ENCODE measurements around the gene SLC25A19. TPM values are rescaled to one million over a fixed set of nuclear protein-coding genes. Genes with fewer than 3 reads are reported as not detected.

Gene SLC25A19
- 11.7 and 13.2 TPM in 2 replicates for polyA plus RNA-seq (2012; rRNA removed)
- polyA plus RNA-seq (2012; cell fraction: cytosol; rRNA removed) = 7.0 and 10.2 TPM in 2 replicates
- 14.6 and 19.1 TPM in 2 replicates for polyA plus RNA-seq (2012; cell fraction: nucleus; rRNA removed)

DNA sequence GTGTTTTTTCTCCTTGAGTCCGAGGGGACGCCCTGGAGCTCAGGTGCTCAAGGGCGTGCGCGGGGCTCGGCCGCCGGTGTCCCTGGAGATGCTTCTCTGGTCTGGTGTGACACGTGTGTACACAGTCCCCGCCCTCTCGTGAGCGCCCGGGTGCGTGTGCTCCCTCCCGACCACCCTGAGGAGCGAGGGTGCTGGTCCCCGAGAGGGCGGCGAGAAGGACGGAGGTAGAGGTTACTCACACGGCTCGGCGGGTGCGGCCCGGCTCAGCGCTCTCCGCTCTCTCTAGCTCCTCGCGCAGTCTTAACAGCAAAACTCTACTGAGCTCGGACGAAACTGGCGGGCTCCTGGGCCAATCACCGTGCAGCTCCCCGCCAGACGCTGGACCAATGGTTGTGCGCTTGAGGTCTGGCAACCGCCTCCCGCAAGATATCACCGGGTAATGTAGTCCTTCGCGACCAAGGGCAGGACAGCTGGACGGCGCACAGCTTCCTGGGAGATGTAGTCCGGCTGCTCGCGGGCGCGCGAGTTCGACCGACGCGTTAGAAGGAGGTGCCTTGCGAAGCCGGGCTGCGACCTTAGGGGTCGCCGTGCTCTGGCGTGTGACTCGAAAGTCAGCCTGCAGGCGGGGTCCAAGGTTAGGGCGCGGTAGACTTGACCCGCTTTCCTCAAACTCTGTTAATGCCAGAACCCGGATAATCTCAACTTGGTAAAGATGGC, at the start of gene SLC25A19:
SLC25A19 (minus strand) TSS at position 319 of the 717 bp plus-strand sequence. CDS start 2,669 bp downstream, outside the sequence.
- under 1% methylated on average over 32 of the region's 65 CpGs for WGBS (ENCODE audit: low lambda C conversion rate)
- POLR2A ChIA-PET = interaction anchor here (0.6 to 2.8 kb wide), 10 partner anchors 16 to 302 kb away, joined by 3 to 36 read pairs (median 4); partner anchors contain the start of genes CDR2L, GGA3, GRB2 and MIF4GD
- TF ChIP-seq FOSL2 (IDR thresholded peaks at IDR 0.05; ENCODE audit: borderline replicate concordance, low read depth) = no peak
- TF ChIP-seq, protein P1, sequence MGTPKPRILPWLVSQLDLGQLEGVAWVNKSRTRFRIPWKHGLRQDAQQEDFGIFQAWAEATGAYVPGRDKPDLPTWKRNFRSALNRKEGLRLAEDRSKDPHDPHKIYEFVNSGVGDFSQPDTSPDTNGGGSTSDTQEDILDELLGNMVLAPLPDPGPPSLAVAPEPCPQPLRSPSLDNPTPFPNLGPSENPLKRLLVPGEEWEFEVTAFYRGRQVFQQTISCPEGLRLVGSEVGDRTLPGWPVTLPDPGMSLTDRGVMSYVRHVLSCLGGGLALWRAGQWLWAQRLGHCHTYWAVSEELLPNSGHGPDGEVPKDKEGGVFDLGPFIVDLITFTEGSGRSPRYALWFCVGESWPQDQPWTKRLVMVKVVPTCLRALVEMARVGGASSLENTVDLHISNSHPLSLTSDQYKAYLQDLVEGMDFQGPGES (IDR thresholded peaks at IDR 0.05; ENCODE audit: low read depth, low read length) = no peak
- no peak for TF ChIP-seq TEAD4 (IDR thresholded peaks at IDR 0.05; ENCODE audit: borderline replicate concordance, insufficient read depth)
- TF ChIP-seq SIN3A (IDR thresholded peaks at IDR 0.05; ENCODE audit: borderline replicate concordance, low read depth, low read length) = no peak; the same call in 1 of the 2 replicates
- peak; percentile 92 for TF ChIP-seq ZBTB33 (IDR thresholded peaks at IDR 0.05; ENCODE audit: borderline replicate concordance, low read depth)
- TF ChIP-seq, protein P2, sequence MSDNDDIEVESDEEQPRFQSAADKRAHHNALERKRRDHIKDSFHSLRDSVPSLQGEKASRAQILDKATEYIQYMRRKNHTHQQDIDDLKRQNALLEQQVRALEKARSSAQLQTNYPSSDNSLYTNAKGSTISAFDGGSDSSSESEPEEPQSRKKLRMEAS (IDR thresholded peaks at IDR 0.05; ENCODE audit: low read depth) = peak; percentile 62
- TF ChIP-seq TCF12 (IDR thresholded peaks at IDR 0.05) = peak; percentile 50; the same call in 1 of the 2 replicates
- TF ChIP-seq REST (IDR thresholded peaks at IDR 0.05; ENCODE audit: low read depth, low read length) = peak; percentile 2; the same call in 1 of the 2 replicates
- TF ChIP-seq CTCF (IDR thresholded peaks at IDR 0.05) = peak; percentile 26; the same call in 1 of the 2 replicates
- peak; percentile 81; the same call in 1 of the 2 replicates for TF ChIP-seq POLR2AphosphoS5 (IDR thresholded peaks at IDR 0.05; ENCODE audit: low read depth, low read length)
- 0 out of 2 replicates have a peak, but pooled peaks have one; percentile 34 for TF ChIP-seq RAD21 (IDR thresholded peaks at IDR 0.05; ENCODE audit: low read length)
- no peak for TF ChIP-seq JUND (IDR thresholded peaks at IDR 0.05)
- TF ChIP-seq GABPA (IDR thresholded peaks at IDR 0.05; ENCODE audit: low read depth) = peak; percentile 72
- TF ChIP-seq ELF1 (IDR thresholded peaks at IDR 0.05) = peak; percentile 78
- peak; percentile 99 for TF ChIP-seq PBX3 (IDR thresholded peaks at IDR 0.05)
- peak; percentile 55; the same call in 1 of the 2 replicates for TF ChIP-seq FOXJ3 (CRISPR knock-in tag; IDR thresholded peaks at IDR 0.05)
- TF ChIP-seq, protein P3, sequence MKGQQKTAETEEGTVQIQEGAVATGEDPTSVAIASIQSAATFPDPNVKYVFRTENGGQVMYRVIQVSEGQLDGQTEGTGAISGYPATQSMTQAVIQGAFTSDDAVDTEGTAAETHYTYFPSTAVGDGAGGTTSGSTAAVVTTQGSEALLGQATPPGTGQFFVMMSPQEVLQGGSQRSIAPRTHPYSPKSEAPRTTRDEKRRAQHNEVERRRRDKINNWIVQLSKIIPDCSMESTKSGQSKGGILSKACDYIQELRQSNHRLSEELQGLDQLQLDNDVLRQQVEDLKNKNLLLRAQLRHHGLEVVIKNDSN (IDR thresholded peaks at IDR 0.05; ENCODE audit: borderline replicate concordance, low read depth) = peak; percentile 46; the same call in 1 of the 2 replicates
- peak; percentile 25; the same call in 1 of the 2 replicates for TF ChIP-seq SMC3 (IDR thresholded peaks at IDR 0.05; ENCODE audit: low read depth, low read length)
- peak; percentile 52; the same call in 1 of the 2 replicates for TF ChIP-seq NRF1 (IDR thresholded peaks at IDR 0.05; ENCODE audit: low read depth, low read length)
- no peak for TF ChIP-seq FOXM1 (IDR thresholded peaks at IDR 0.05; ENCODE audit: low read depth)

More for the DNA sequence above, at the start of gene SLC25A19:
- DNase-seq = peak; percentile 99
- CTCF ChIA-PET = interaction anchor here (0.6 to 7.3 kb wide), 26 partner anchors 9 to 461 kb away, joined by 3 to 83 read pairs (median 4); partner anchors contain the start of genes GGA3, GRB2, MIF4GD and MRPS7
- H3K4me1 ChIP-seq (ENCODE audit: control insufficient read depth in 1 of 2, insufficient read depth in 2 of 2, low read depth in 1 of 2, low read length in 1 of 2) = peaks cover 4 to 5% of the 10 kb centered on the region in 2 experiments; a peak in 2 of 4 replicates
- no peaks in the 10 kb centered on the region for H4K20me1 ChIP-seq (ENCODE audit: insufficient read depth)
- H3K27ac ChIP-seq (ENCODE audit: low read depth in 2 of 2, low read length in 1 of 2) = peak within 1 kb of the TSS; percentile 73 to 80
- H3K9ac ChIP-seq = peak within 1 kb of the TSS; percentile 77
- H3K27me3 ChIP-seq (ENCODE audit: insufficient read depth) = no peaks in the 10 kb centered on the region
- no peaks in the 10 kb centered on the region for H3K9me3 ChIP-seq
- H3K4me2 ChIP-seq = peak within 1 kb of the TSS; percentile 87
- H2AFZ ChIP-seq (ENCODE audit: low read depth) = peak within 1 kb of the TSS; percentile 96
- peak within 1 kb of the TSS; percentile 68 to 80 for H3K4me3 ChIP-seq (ENCODE audit: low read depth in 2 of 2, low read length in 1 of 2)
- H3F3A ChIP-seq (replicated peaks; ENCODE audit: insufficient read depth) = peaks cover 4% of the 10 kb centered on the region
- no peaks in the 10 kb centered on the region for H3K79me2 ChIP-seq (ENCODE audit: insufficient read depth)
- peaks cover 0 to 4% of the 10 kb centered on the region in 2 experiments for H3K36me3 ChIP-seq (replicated peaks in 1 of 2; ENCODE audit: control insufficient read depth in 1 of 2, insufficient read depth in 2 of 2, low read length in 1 of 2)
- no peaks in the 10 kb centered on the region for H3K9me2 ChIP-seq

All from SK-N-SH (cell line).